BJ (cell line): ENCODE data around the gene BUD23. TPM values are rescaled to one million over a fixed set of nuclear protein-coding genes. Genes with fewer than 3 reads are reported as not detected.

Source experiments
- CTCF ChIA-PET: fragments of 350-600 bp; formaldehyde crosslinking; extraction: SDS; loops from one replicate; lab custom pipeline; 2021; ENCODE audit warnings: antibody characterized with exemption, inconsistent platforms; lab: Yijun Ruan, JAX
- POLR2A ChIA-PET: fragments of 300-600 bp; sonication (Branson Sonifier 250); formaldehyde crosslinking; extraction: SDS; loops from one replicate; lab custom pipeline; 2021; ENCODE audit warnings: antibody characterized with exemption; lab: Charles Lee
- DNase-seq: peaks from one replicate; pipeline ENCODE4 v3.0.0-alpha.2; 2011; ENCODE audit warnings: low read depth
- H3K27me3 ChIP-seq: 2 replicates; pipeline ENCODE4 v1.6.0; 2011; ENCODE audit warnings: low read length; ENCODE audit not compliant: control insufficient read depth, insufficient read depth
- H3K36me3 ChIP-seq: 2 replicates; pipeline ENCODE4 v1.5.1; 2011; ENCODE audit warnings: low read length; ENCODE audit not compliant: control insufficient read depth, insufficient read depth
- H3K4me3 ChIP-seq: 2 replicates; pipeline ENCODE4 v1.5.1; 2011; ENCODE audit warnings: low read depth, mild to moderate bottlenecking, control low read depth, low read length
- CTCF ChIP-seq: IDR thresholded peaks from 2 replicates; pipeline ENCODE4 v1.5.1; 2011; ENCODE audit warnings: low read depth, mild to moderate bottlenecking, control low read depth, inconsistent platforms, low read length, moderate library complexity; ENCODE audit not compliant: insufficient read depth
- polyA plus RNA-seq: library from polyadenylated mRNA; depleted of rRNA; stranded (reverse); fragments of >200 nt; gene quantifications from 2 replicates; pipeline ENCODE4 v1.2.3, GENCODE V29; 2011

Gene BUD23
- polyA plus RNA-seq, 1 experiment = 69.8 TPM

GRCh38 chr7:73703757-73704639 lies 20.6 kb downstream of the BUD23 start:
- DNase-seq = no peak
- POLR2A ChIA-PET = interaction anchor here (0.6 kb wide), 1 partner anchor 57 kb away, joined by 3 read pairs; no protein-coding TSS in a partner anchor
- no peak for TF ChIP-seq CTCF
- Histone ChIP-seq H3K4me3 (no peak overlapping the region), H3K27me3 (no peaks in the 10 kb centered on the region), H3K36me3 (peaks cover 26% of the 10 kb centered on the region)
- CTCF ChIA-PET = interaction anchor here (0.7 to 1.2 kb wide), 3 partner anchors 9 to 97 kb away, joined by 3 to 5 read pairs (median 5); no protein-coding TSS in a partner anchor

GRCh38 chr7:73704640-73705550 lies 21.5 kb downstream of the BUD23 start:
- POLR2A ChIA-PET = interaction anchor here (0.6 kb wide), 1 partner anchor 58 kb away, joined by 3 read pairs; no protein-coding TSS in a partner anchor
- Histone ChIP-seq H3K27me3 (no peaks in the 10 kb centered on the region), H3K4me3 (no peak overlapping the region), H3K36me3 (peaks cover 21% of the 10 kb centered on the region)
- TF ChIP-seq CTCF = no peak
- DNase-seq = no peak
- CTCF ChIA-PET = interaction anchor here (0.7 to 0.9 kb wide), 3 partner anchors 10 to 30 kb away, joined by 3 to 5 read pairs (median 3); no protein-coding TSS in a partner anchor

GRCh38 chr7:73705551-73705920 lies 22.1 kb downstream of the BUD23 start:
- H3K4me3 ChIP-seq = no peak overlapping the region
- no peak for DNase-seq
- ChIA-PET CTCF (interaction anchor here (0.6 to 1.8 kb wide), 6 partner anchors 9 to 98 kb away, joined by 3 to 7 read pairs (median 3); no protein-coding TSS in a partner anchor), POLR2A (no interaction called here)
- no peak for TF ChIP-seq CTCF
- H3K36me3 ChIP-seq = peaks cover 20% of the 10 kb centered on the region
- H3K27me3 ChIP-seq = no peaks in the 10 kb centered on the region

GRCh38 chr7:73706126-73707044 lies 23.0 kb downstream of the BUD23 start:
- Histone ChIP-seq H3K36me3 (peaks cover 20% of the 10 kb centered on the region), H3K27me3 (no peaks in the 10 kb centered on the region), H3K4me3 (no peak overlapping the region)
- no peak for DNase-seq
- ChIA-PET CTCF (interaction anchor here (0.6 to 1.8 kb wide), 8 partner anchors 10 to 99 kb away, joined by 3 to 7 read pairs (median 3); partner anchors contain the start of gene VPS37D), POLR2A (no interaction called here)
- no peak for TF ChIP-seq CTCF
